SK-N-SH treated with all-trans-retinoic acid at 6 μM for 48 hours (cell line): ENCODE results near the gene TJP3.

Experiments
- ARNTL ChIP-seq: fragments of 450-650 bp; formaldehyde crosslinking; IDR thresholded peaks from 2 replicates; pipeline ENCODE4 v1.5.0; 2020; ENCODE audit warnings: low read depth, mild to moderate bottlenecking, moderate library complexity, borderline replicate concordance
- CREB5 ChIP-seq: fragments of 250-450 bp; sonication (Bioruptor Pico); IDR thresholded peaks from 2 replicates; pipeline ENCODE4 v1.5.1; 2020; ENCODE audit warnings: low read depth, mild to moderate bottlenecking, moderate library complexity
- ESRRG ChIP-seq: fragments of 250-450 bp; sonication (Bioruptor Pico); IDR thresholded peaks from 2 replicates; pipeline ENCODE4 v1.6.1; 2021; ENCODE audit warnings: mild to moderate bottlenecking
- GLIS3 ChIP-seq: fragments of 250-450 bp; sonication (Bioruptor Pico); IDR thresholded peaks from 2 replicates; pipeline ENCODE4 v1.5.0; 2020; ENCODE audit warnings: mild to moderate bottlenecking, moderate library complexity
- ISL1 ChIP-seq: fragments of 250-450 bp; sonication (Bioruptor Pico); IDR thresholded peaks from 2 replicates; pipeline ENCODE4 v2.1.2; 2022; ENCODE audit warnings: mild to moderate bottlenecking, moderate library complexity
- RARB ChIP-seq: fragments of 250-450 bp; sonication (Bioruptor Pico); IDR thresholded peaks from 2 replicates; pipeline ENCODE4 v1.8.0; 2021; ENCODE audit warnings: mild to moderate bottlenecking, moderate library complexity
- TCF4 ChIP-seq: fragments of 250-450 bp; sonication (Bioruptor Pico); IDR thresholded peaks from 2 replicates; pipeline ENCODE4 v1.8.0; 2021; ENCODE audit warnings: mild to moderate bottlenecking, moderate library complexity, borderline replicate concordance
- ZC3H10 ChIP-seq: fragments of 250-450 bp; sonication (Bioruptor Pico); IDR thresholded peaks from 2 replicates; pipeline ENCODE4 v1.5.1; 2021; ENCODE audit warnings: mild to moderate bottlenecking, moderate library complexity
- ZFP3 ChIP-seq: fragments of 250-450 bp; sonication (Bioruptor Pico); IDR thresholded peaks from 2 replicates; pipeline ENCODE4 v1.5.0; 2020; ENCODE audit warnings: mild to moderate bottlenecking, moderate library complexity
- TF ChIP-seq, protein P1 (sequence below): fragments of 250-450 bp; sonication (Bioruptor Pico); IDR thresholded peaks from 2 replicates; pipeline ENCODE4 v1.8.0; 2020; ENCODE audit warnings: mild to moderate bottlenecking, moderate library complexity, borderline replicate concordance
- TF ChIP-seq, protein P2 (sequence below): fragments of 250-450 bp; sonication (Bioruptor Pico); IDR thresholded peaks from 2 replicates; pipeline ENCODE4 v1.5.1; 2021; ENCODE audit warnings: mild to moderate bottlenecking, moderate library complexity
- TF ChIP-seq, protein P3 (sequence below): fragments of 250-450 bp; sonication (Bioruptor Pico); IDR thresholded peaks from 2 replicates; pipeline ENCODE4 v1.5.0; 2020; ENCODE audit warnings: mild to moderate bottlenecking, moderate library complexity

- TF ChIP-seq, protein P1, sequence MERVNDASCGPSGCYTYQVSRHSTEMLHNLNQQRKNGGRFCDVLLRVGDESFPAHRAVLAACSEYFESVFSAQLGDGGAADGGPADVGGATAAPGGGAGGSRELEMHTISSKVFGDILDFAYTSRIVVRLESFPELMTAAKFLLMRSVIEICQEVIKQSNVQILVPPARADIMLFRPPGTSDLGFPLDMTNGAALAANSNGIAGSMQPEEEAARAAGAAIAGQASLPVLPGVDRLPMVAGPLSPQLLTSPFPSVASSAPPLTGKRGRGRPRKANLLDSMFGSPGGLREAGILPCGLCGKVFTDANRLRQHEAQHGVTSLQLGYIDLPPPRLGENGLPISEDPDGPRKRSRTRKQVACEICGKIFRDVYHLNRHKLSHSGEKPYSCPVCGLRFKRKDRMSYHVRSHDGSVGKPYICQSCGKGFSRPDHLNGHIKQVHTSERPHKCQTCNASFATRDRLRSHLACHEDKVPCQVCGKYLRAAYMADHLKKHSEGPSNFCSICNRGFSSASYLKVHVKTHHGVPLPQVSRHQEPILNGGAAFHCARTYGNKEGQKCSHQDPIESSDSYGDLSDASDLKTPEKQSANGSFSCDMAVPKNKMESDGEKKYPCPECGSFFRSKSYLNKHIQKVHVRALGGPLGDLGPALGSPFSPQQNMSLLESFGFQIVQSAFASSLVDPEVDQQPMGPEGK (CRISPR knock-in tag): no peak
- TF ChIP-seq, protein P2, sequence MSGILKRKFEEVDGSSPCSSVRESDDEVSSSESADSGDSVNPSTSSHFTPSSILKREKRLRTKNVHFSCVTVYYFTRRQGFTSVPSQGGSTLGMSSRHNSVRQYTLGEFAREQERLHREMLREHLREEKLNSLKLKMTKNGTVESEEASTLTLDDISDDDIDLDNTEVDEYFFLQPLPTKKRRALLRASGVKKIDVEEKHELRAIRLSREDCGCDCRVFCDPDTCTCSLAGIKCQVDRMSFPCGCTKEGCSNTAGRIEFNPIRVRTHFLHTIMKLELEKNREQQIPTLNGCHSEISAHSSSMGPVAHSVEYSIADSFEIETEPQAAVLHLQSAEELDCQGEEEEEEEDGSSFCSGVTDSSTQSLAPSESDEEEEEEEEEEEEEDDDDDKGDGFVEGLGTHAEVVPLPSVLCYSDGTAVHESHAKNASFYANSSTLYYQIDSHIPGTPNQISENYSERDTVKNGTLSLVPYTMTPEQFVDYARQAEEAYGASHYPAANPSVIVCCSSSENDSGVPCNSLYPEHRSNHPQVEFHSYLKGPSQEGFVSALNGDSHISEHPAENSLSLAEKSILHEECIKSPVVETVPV: no peak
- TF ChIP-seq, protein P3, sequence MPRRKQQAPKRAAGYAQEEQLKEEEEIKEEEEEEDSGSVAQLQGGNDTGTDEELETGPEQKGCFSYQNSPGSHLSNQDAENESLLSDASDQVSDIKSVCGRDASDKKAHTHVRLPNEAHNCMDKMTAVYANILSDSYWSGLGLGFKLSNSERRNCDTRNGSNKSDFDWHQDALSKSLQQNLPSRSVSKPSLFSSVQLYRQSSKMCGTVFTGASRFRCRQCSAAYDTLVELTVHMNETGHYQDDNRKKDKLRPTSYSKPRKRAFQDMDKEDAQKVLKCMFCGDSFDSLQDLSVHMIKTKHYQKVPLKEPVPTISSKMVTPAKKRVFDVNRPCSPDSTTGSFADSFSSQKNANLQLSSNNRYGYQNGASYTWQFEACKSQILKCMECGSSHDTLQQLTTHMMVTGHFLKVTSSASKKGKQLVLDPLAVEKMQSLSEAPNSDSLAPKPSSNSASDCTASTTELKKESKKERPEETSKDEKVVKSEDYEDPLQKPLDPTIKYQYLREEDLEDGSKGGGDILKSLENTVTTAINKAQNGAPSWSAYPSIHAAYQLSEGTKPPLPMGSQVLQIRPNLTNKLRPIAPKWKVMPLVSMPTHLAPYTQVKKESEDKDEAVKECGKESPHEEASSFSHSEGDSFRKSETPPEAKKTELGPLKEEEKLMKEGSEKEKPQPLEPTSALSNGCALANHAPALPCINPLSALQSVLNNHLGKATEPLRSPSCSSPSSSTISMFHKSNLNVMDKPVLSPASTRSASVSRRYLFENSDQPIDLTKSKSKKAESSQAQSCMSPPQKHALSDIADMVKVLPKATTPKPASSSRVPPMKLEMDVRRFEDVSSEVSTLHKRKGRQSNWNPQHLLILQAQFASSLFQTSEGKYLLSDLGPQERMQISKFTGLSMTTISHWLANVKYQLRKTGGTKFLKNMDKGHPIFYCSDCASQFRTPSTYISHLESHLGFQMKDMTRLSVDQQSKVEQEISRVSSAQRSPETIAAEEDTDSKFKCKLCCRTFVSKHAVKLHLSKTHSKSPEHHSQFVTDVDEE: no peak
- no peak for TF ChIP-seq ARNTL
- TF ChIP-seq GLIS3 (CRISPR knock-in tag): no peak
- no peak for TF ChIP-seq ISL1 (CRISPR knock-in tag)
- TF ChIP-seq ZC3H10: no peak
- TF ChIP-seq TCF4: no peak
- no peak for TF ChIP-seq RARB (CRISPR knock-in tag)
- TF ChIP-seq ZFP3 (CRISPR knock-in tag): no peak
- no peak for TF ChIP-seq ESRRG (CRISPR knock-in tag)
- TF ChIP-seq CREB5 (CRISPR knock-in tag): no peak
These were observed 22.3 kb downstream of the TJP3 start for GRCh38 chr19:3730457-3730958.
